HG03439 (cell line): ENCODE data around the gene PHACTR3.

ENCODE experiments used
- ATAC-seq: cut with Tn5 transposase; IDR thresholded peaks from one replicate; pipeline ENCODE4 v1.9.1; 2021; ENCODE audit warnings: mild to moderate bottlenecking, moderate library complexity; ENCODE audit not compliant: unreplicated experiment

The PHACTR3 gene

DNA sequence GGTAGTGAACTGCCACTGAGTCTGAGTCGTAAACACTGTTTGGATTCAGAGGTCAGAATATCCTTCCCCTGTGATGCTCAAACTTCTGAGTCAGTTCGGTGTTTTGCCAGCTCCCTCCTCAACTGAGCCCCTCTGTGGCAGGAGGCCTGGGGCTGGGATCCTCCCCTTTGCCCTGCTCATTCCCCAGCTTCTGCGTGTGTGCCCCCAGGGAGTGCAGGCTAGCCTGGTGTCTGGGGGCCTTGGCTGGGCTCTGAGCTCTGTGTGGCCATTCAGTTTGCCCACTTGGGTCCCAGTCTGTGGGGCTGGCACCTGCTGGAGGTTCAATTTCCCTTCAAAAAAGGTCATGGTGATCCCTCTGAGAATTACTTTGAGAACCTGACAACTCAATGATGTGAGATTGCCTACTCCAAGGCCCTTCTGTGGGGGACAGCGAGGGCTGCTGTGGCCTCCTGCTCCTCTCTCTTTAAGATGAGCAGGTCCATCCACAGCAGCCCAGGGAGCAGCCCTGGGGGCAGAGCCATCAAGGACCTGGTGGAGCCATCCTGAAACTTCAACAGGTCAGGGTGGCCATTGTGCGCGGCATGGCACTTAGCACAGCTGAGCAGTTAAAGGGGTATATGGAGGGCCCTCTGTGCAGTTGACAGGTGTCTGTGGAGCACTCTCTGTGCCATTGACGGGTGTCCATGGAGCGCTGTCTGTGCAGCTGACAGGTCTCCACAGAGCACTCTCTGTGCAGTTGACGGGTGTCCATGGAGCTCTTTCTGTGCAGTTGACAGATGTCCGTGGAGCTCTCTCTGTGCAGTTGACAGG is 181.9 kb downstream of the PHACTR3 start:
- no peak for ATAC-seq

DNA sequence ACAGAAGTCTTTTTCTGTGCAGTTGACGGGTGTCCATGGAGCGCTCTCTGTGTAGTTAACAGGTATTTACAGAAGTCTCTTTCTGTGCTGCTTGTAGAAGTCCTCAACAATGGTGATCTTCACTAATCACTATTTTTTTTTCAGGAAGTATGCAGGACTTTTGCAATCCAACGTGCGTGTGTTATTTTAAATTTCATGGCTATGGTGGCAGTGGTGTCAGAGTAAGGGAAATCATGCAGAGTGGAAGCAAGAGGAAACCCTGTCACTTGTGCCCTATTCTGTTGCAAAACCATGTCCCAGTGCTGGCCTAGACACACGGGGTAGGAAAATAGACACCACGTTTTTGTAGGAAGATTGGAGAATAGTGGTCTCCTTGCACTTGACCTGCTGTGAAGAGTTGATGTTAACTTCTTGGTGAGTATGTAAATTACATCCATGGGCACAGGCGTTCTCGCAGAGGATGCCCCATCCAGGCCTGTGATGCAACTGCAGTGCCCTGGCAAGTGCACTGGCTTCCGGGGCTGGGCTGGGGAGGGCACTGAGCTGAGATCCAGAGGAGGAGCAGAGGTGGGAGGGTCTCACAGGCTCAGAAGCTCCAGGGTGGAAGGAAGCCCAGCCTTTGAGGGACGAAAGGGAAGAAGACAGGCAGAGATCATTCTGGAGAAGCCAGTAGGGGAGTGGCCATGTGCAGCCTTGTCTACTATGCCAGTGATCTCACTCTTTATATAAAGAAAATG is 182.6 kb downstream of the PHACTR3 start:
- ATAC-seq: no peak

DNA sequence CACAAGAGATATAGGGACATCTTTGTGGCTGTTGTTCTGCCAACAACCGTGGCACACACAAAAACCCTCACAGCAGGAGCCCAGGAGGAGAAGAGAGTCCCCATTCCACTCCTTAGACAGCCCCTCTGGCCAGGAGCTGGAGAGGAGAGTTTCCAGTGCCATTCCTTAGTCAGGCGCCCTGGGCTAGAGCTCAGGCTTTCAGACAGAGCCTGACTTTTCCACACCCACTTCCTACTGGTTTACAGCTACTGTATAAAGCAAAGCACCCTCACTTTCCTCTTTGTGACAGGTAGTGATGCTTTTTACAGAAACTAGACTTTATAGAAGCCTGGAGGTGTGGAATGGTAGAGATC is 183.2 kb downstream of the PHACTR3 start:
- ATAC-seq: no peak

DNA sequence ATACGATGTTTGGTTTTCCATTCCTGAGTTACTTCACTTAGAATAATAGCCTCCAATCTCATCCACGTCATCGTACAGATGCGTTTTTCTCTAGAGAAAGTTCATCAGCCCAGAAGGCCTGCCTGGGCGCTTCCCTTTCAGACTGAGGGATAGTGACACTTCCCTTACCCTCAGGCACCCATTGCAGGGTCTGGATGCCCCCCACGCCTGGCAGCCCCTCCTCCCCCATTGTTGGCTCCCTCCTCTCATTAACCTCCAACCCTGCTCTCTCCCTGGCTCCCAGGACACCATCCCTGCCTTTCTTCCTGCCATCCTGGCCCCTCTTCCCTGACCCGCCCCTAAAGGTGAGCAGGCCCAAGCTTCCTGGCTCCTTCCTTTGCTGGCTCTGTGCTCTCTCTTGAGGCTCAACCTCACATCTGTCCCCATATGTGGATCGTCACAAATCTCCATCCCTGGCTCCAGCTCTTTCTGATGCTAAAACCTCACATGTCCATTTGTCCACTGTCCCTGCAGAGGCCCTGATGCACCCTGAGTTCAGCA is 183.9 kb downstream of the PHACTR3 start:
- ATAC-seq: no peak

DNA sequence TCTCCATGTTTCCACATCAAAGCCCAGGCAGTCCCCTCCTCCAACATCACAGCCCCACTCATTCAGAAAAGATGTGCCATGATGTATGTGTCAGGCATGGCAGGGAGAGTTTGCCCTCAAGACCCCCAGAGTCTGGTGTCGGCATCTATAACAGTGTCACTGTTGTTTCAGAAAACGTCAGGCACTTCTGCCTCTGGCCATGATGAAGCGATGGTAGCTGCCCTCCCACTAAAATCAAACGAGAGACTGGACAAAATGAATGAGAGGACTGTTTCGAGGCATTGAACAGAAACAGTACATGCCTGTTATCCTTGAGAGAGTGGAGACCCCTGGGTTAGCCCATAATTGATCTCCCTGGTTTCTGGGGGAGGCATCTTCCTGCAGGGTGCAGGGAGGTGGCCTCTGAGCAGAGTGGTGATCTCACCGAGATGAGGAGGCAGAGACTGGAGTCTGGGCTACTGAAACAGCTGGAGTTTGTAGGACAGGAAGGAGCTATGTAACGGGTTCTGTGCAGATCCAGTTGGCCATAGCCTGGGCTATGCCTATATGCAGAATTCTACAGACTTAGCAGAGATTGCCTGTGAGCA is 184.6 kb downstream of the PHACTR3 start:
- ATAC-seq: no peak

DNA sequence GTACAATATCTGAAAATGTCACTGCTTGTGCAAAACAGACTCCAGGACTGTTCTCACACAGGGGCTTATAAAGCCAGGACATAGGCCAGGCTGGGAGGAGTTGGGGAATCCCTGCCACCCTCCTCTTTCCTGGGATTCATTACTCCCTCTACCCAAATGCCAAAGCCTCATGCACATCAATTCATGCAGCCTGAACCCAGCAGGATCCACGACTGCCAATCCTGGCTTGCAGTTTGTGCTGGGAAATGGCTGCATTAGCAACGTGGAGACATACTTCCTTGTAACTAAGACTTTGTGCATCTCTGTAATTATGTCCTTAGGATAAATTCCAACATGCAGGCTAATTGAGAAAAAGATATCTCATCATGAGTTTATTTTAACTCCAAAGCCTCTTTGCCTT is 185.3 kb downstream of the PHACTR3 start:
- ATAC-seq: no peak

DNA sequence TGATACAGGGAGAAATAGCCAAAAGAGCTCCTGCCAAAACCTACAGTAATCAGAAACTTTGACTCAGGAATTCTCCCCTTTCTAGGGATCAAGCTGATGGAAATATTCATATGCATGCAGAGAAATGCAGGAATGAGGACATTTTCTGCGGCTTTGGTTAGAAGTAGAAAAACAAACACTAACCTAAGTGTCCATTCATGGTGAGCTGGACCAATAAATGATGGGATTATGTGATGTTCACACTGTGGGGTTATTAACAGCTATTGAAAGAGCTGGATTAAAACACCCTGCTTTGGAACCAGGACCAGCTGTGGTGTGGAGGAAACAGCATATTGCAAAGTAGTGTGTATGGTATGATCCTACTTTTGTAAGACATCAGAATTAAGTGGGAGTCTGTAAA is 186.0 kb downstream of the PHACTR3 start:
- no peak for ATAC-seq

DNA sequence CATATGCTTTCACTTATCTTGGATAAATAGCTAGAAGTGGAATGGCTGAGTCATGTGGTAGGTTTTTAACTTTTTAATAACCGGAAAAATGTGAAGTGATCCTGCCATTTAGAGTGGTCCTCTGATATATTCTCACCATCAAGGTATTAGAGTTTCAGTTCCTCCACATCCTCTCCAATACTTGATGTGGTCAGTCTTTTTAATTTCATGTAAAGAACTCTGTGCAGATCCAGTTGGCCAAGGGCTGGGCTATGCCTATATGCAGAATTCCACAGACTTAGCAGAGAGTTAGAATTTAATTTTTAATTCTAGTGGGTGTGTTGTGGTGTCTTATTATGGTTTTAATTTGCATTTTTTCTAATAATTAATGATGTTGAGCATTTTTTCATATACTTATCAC is 188.0 kb downstream of the PHACTR3 start:
- no peak for ATAC-seq

DNA sequence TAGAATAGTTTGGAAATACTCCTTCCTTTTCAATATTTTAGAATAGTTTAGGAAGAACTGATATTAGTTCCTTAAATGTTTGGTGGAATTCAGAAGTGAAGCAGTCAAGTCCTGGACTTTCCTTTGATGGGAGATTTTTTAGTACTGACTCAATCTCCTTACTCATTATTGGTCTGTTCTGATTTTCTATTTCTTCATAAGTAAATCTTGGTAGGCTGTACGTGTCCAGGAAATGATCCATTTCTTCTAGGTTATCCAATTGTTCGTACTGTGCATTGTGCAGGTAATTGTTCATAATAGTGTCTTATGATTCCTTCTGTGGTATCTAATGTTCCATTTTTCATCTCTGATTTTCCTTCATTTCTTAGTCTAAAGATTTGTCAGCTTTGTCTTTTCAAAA is 190.2 kb downstream of the PHACTR3 start:
- no peak for ATAC-seq

DNA sequence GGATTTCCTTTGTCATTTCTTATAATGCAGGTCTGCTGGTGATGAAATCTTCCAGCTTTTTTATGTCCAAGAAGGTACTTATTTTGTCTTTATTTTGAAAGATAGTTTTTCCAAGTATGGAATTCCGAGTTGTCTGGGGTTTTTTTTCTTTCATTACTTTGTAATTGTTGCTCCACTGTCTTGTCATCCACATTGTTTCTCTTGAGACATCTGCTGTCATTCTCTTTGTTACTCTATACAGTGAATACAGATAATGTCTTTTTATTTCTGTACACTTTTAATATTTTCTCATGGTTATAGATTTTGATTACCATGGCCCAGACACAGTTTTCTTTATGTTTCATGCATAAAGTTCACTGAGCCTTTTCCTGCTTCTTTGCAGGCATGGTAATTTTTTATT is 196.0 kb downstream of the PHACTR3 start:
- no peak for ATAC-seq

DNA sequence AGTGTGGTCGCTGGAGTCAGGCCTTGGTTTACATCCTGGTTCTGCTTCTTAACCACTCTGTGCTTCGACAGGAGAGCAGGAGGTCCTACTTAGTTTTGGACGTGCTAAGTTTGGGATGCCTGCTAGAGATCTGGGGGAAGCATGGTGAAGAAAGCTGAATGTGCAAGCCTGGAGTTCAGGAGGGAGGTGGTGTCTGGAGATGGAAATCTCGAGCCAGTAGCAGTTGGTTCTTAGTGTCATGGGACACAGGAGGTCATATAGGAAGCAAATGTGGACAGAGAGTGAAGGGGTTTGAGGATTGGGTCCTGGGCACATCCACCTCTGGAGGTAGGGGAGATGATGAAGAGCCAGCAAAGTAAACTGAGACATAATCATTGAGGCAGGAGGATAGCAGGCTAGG is 197.7 kb downstream of the PHACTR3 start:
- no peak for ATAC-seq

DNA sequence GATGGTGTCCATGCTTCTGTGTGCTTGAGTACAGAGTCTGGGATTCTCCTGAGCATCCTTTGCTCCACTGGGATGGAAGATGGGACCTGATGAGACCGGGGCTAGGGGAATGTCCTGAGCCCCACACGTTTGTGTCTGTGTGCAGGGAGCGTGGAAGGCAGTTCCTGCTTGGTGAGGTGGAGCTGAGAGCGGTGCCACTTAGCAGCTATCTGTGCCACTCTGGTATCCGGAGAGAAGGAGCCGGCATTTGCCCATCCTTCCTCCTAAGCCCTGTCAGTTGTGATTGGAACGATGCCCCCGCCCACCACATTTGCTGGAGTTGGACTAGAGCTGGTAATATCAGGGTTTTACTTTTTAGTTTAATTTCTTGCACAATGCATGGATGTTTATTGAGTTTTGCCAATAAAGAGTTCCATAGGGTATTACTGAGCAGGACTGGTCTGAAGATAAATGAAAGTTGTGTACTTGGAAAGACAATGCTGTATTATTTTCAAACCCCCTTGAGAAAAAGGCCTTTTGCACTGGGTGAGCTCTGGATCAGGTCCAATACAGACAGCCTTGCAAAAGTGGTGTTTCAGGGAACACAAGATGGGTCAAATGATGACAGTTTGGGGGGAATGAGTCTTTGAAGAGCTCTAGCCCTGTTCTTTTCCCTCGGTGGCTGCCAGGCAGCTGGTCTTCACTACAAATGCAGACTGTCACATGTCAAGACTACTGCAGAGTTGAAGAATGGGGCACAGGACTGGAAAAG is 198.3 kb downstream of the PHACTR3 start:
- no peak for ATAC-seq

DNA sequence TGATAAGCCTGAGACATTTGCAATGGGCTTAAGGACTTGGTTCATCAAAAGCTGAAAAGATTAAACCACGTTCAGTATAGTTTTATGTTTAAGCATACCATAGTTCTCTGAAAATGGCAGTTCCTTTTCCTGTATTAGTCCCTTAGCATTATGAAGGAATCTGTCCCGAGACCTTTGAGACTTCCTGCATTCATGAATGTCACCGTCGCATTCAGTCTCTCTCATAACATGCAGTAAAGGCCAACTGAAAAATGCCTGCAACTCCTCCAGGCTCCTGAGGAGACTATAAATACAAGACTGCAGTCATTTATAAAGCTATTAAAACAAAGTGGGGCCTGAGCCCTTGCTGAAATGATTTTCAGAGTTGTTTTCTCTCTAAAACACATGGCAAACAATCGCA is 200.0 kb downstream of the PHACTR3 start:
- ATAC-seq: no peak

DNA sequence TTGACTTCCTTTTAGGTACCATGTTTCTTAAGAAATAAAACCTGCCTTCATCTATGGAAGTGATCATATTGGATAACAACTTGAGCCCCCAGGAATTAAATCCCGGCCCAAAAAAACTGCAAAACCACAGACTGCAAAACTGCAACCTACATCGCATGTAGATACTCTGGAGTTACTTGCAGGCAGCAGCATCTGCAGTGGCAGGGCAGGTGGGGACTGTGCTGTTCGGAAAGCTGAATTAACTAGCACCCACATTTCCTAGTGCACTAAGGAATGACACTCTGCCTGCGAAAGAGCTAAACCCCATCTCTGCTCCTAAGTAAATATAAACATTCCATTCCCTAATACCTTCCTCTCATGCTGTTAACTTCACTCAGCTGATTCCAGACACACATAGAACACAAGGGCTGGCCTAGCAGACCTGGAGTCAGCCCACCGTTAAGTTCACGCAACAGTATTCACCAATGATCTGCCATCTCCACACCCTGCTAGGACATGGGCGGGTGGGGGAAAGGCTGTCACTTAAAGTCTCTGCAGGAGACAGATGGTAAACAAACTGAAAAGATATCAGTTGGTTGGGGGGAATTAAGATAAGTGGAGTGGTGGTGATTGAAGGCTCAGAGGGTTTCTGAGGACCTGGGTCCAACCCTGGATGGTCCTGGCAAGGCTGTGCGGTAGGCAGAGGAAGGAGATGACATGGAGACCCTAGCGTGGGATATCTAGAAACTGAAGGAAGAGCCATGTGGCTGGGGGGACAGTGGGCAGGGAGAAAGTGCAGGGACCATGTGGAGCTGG is 200.7 kb downstream of the PHACTR3 start:
- ATAC-seq: no peak

DNA sequence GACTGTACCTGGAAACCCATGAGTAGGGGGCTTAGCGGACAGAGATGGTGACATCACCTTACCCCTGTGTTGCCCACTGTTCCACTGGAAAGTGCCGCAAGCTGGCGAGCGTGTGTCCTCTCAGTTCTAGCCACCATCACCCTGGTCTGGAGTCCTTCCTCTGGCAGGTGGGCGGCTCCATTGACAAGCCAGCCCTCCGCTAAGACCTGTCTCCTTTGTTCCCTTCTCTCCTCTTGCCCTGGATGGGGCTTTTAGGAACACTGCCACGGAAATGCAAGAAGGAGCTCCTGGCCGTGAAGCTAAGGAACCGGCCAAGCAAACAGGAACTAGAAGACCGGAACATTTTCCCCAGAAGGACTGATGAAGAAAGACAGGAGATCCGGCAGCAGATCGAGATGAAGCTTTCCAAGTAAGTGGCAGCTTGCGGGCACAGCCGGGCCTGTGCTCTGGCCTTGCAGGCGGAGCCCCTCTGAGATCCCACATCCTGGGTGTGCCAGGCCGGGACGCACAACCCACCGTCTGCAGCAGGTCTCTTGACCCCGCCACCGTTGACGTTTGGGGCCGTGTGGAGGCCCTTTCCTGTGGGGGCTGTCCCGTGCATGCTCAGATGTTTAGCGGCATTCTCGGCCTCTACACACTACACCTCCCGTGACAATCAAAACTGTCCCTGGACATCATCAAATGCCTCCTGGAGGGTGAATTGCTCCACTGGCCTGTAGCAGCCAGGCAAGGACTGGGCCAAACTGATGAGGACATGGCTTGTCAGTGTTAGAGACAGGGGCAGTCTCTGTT is 201.6 kb downstream of the PHACTR3 start:
- no peak for ATAC-seq

DNA sequence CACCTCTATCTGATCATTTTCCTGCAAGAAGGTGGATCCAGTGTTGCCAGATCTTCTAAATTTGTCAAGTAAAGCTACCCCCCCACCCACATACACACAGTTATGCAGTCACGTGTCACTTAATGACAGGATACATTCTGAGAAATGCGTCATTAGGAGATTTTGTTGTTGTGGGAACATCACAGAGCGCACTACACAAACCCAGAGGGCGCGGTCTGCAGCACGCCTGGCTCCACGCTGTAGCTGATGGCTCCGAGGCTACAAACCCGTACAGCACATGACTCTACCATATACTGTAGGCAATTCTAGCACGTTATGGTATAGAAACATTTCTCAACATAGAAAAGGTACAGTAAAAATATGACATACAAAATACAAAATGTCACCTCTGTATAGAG is 202.2 kb downstream of the PHACTR3 start:
- ATAC-seq: no peak

DNA sequence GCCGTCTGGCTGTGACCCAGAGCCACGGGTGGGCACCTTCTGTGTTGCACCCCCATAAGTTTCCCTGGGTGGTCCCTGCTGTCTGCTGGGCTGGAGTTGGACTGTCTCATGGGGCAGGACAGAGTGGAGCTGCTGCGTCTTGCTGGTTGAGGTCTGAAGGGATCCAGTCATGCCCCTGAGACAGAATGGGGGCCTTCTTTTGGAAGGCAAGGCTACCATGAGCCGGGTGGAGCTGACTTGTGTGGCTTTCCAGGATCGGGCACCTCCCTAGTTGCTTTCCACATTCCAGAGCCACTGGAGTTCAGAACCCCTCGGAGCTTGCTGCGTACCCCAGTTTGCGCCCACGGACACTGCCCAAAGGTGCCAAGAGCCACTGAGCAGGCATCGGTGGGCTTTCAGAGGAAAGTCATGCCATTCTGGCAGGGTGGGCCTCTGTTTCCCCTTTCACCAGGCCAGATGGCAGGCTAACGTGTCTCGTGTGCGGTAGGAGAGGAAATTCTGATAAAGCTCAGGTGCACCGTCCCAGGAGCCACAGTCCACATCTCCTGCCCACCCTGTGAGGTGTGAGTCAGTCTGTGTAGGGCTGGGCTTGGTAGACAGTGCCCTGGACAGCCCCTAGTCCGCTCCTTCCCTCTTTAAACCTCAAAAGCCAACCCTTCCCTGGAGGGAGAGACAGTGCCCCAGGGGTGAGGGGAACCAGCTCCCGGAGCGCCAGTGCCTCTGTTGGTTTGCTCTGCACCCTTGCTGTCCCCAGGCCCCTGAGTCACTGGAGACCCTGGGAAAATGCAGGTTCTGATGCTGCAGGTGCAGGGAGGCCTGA is 203.8 kb downstream of the PHACTR3 start:
- ATAC-seq: no peak

DNA sequence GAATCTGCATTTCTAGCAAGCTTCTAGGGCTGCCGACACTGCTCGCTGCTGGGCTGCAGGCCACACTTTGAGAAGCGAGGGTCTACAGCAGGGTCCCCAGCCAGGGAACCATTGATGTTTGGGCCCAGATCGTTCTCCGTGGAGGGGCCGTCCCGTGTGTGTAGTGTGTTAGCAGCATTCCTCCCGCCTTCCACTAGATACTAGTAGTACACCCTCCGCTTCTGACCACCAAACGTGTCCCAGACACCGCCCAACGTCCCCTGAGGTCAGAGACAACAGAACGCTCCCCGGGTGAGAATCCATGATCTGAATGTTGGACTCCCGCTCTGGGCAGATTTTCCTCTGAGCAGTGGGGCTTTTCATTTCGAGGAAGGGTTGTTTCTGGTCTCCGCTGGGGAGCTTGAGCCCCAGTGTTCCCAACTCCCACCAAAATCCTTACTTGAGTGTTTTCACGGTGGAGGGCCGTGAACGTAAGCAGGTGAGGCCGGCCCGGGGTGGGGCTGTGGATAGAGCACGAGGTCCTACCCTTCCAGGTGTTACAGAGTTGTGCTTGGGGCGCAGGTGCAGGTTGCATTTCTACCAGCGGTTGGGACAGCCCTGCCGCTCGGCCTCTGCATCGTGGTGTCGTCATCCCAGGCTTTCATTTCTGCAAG is 204.5 kb downstream of the PHACTR3 start:
- ATAC-seq: no peak
